IMR-90 (cell line): ENCODE data around the gene PTPN4. TPM values are rescaled to one million over a fixed set of nuclear protein-coding genes. Genes with fewer than 3 reads are reported as not detected.

ENCODE experiments used
- ATAC-seq: fragments of 200-7000 bp; cut with Tn5 transposase; 2 replicates; pipeline ENCODE4 v1.9.1; 2020; ENCODE audit warnings: low read depth, mild to moderate bottlenecking, moderate library complexity
- BruUV-seq: library from RNA; stranded (reverse); fragments of 400-500 nt; replicated peaks from 2 replicates; lab custom pipeline; 2021; lab: Mats Ljungman, UMichigan
- CTCF ChIA-PET: fragments of 300-600 bp; formaldehyde crosslinking; extraction: SDS; loops from one replicate; lab custom pipeline; 2021; ENCODE audit warnings: antibody characterized with exemption; lab: Yijun Ruan, JAX
- POLR2A ChIA-PET: fragments of 300-600 bp; sonication (Branson Sonifier 250); formaldehyde crosslinking; loops from one replicate; lab custom pipeline; 2022; ENCODE audit warnings: antibody characterized with exemption; ENCODE audit not compliant: unreplicated experiment; lab: Charles Lee
- DNase-seq: peaks from one replicate; pipeline ENCODE4 v3.0.0; 2013
- H2AFZ ChIP-seq: replicated peaks from 2 replicates; pipeline ENCODE3; 2013; ENCODE audit warnings: low read length, mild to moderate bottlenecking; ENCODE audit not compliant: poor library complexity
- H2AK5ac ChIP-seq: 2 replicates; pipeline ENCODE4 v1.6.1; 2013; ENCODE audit warnings: low read depth, low read length, inconsistent platforms
- H2AK9ac ChIP-seq: replicated peaks from 2 replicates; pipeline ENCODE3; 2013; ENCODE audit warnings: mild to moderate bottlenecking, low read depth, low read length, moderate library complexity; ENCODE audit not compliant: poor library complexity
- H2BK120ac ChIP-seq: 2 replicates; pipeline ENCODE4 v1.6.1; 2013; ENCODE audit warnings: low read depth, low read length, inconsistent platforms
- H2BK15ac ChIP-seq: 3 replicates; pipeline ENCODE4 v1.6.1; 2013; ENCODE audit warnings: low read depth, low read length, inconsistent platforms
- H2BK20ac ChIP-seq: 2 replicates; pipeline ENCODE4 v1.6.1; 2013; ENCODE audit warnings: low read depth, mild to moderate bottlenecking, inconsistent platforms, low read length, moderate library complexity
- H2BK5ac ChIP-seq: 2 replicates; pipeline ENCODE4 v1.6.1; 2013; ENCODE audit warnings: mild to moderate bottlenecking, low read depth, low read length, inconsistent platforms; ENCODE audit not compliant: poor library complexity, severe bottlenecking
- H3K14ac ChIP-seq: replicated peaks from 2 replicates; pipeline ENCODE4 v1.6.1; 2013; ENCODE audit warnings: low read depth, low read length, inconsistent platforms
- H3K18ac ChIP-seq: 2 replicates; pipeline ENCODE4 v1.6.1; 2013; ENCODE audit warnings: low read depth, low read length, control low read depth
- H3K23ac ChIP-seq: 2 replicates; pipeline ENCODE4 v1.6.1; 2013; ENCODE audit warnings: low read depth, low read length, inconsistent platforms
- H3K27ac ChIP-seq: 2 replicates; pipeline ENCODE4 v1.5.1; 2013; ENCODE audit warnings: mild to moderate bottlenecking, control low read depth, low read length; ENCODE audit not compliant: insufficient read depth
- H3K27me3 ChIP-seq: 2 replicates; pipeline ENCODE4 v1.6.1; 2013; ENCODE audit warnings: low read length; ENCODE audit not compliant: control insufficient read depth, insufficient read depth
- H3K36me3 ChIP-seq: 2 replicates; pipeline ENCODE4 v1.6.1; 2013; ENCODE audit warnings: low read length, mixed read lengths; ENCODE audit not compliant: control insufficient read depth, insufficient read depth
- H3K4ac ChIP-seq: 2 replicates; pipeline ENCODE4 v1.6.1; 2013; ENCODE audit warnings: low read depth, low read length, inconsistent platforms
- H3K4me1 ChIP-seq: 2 replicates; pipeline ENCODE4 v1.6.1; 2013; ENCODE audit warnings: low read length, mixed read lengths; ENCODE audit not compliant: control insufficient read depth, insufficient read depth
- H3K4me2 ChIP-seq: 2 replicates; pipeline ENCODE4 v1.6.1; 2013; ENCODE audit warnings: low read depth, mild to moderate bottlenecking, control low read depth, low read length, moderate library complexity
- H3K4me3 ChIP-seq: 2 replicates; pipeline ENCODE4 v1.5.1; 2013; ENCODE audit warnings: low read depth, mild to moderate bottlenecking, control low read depth, low read length, moderate library complexity; ENCODE audit not compliant: insufficient read depth
- H3K56ac ChIP-seq: 2 replicates; pipeline ENCODE4 v1.6.1; 2013; ENCODE audit warnings: low read length, inconsistent platforms; ENCODE audit not compliant: insufficient read depth; ENCODE audit errors: extremely low read depth
- H3K79me1 ChIP-seq, 2 experiments: 2 replicates each; pipeline ENCODE4 v1.6.1; 2013; ENCODE audit warnings: low read length in 2 of 2, inconsistent platforms in 1 of 2, low read depth in 1 of 2
- H3K9ac ChIP-seq: 2 replicates; pipeline ENCODE4 v1.6.1; 2013; ENCODE audit warnings: low read depth, low read length, control low read depth
- H3K9me1 ChIP-seq: 2 replicates; pipeline ENCODE4 v1.6.1; 2013; ENCODE audit warnings: low read length, inconsistent platforms; ENCODE audit not compliant: insufficient read depth
- H3K9me3 ChIP-seq: 2 replicates; pipeline ENCODE4 v1.6.1; 2013; ENCODE audit warnings: low read length; ENCODE audit not compliant: control insufficient read depth, insufficient read depth
- H4K20me1 ChIP-seq: 2 replicates; pipeline ENCODE4 v1.6.1; 2013; ENCODE audit warnings: low read length, inconsistent platforms; ENCODE audit not compliant: insufficient read depth
- H4K5ac ChIP-seq: 2 replicates; pipeline ENCODE4 v1.6.1; 2013; ENCODE audit warnings: mild to moderate bottlenecking, low read depth, low read length, control low read depth
- H4K8ac ChIP-seq, 2 experiments: 2 replicates each; pipeline ENCODE4 v1.6.1; 2013; ENCODE audit warnings: low read depth in 2 of 2, low read length in 2 of 2, control low read depth in 1 of 2, inconsistent platforms in 1 of 2
- H4K91ac ChIP-seq: 2 replicates; pipeline ENCODE4 v1.6.1; 2013; ENCODE audit warnings: low read depth, low read length, inconsistent platforms; ENCODE audit not compliant: insufficient read depth
- MAZ ChIP-seq: IDR thresholded peaks from 2 replicates; pipeline ENCODE4 v1.6.1; 2012; ENCODE audit warnings: low read depth, mild to moderate bottlenecking, low read length, improper control_type of control experiment, moderate library complexity, borderline replicate concordance
- POLR2A ChIP-seq: IDR thresholded peaks from 2 replicates; pipeline ENCODE4 v1.6.1; 2012; ENCODE audit warnings: mild to moderate bottlenecking, low read depth, low read length
- RAD21 ChIP-seq: IDR thresholded peaks from 2 replicates; pipeline ENCODE4 v1.6.1; 2012; ENCODE audit warnings: low read length, improper control_type of control experiment
- RCOR1 ChIP-seq: IDR thresholded peaks from 2 replicates; pipeline ENCODE4 v1.6.1; 2012; ENCODE audit warnings: mild to moderate bottlenecking, low read length, improper control_type of control experiment; ENCODE audit not compliant: insufficient replicate concordance
- RFX5 ChIP-seq: IDR thresholded peaks from 2 replicates; pipeline ENCODE4 v1.8.0; 2012; ENCODE audit warnings: low read depth, mild to moderate bottlenecking, low read length, moderate library complexity
- SMC3 ChIP-seq: fragments of 150-350 bp; IDR thresholded peaks from 2 replicates; pipeline ENCODE4 v1.6.1; 2016; ENCODE audit warnings: low read depth, mild to moderate bottlenecking, antibody characterized with exemption, low read length, moderate library complexity
- WGBS, 2 experiments: methylation state at CpG; one replicate each; pipeline versions ENCODE4 v1.1.5 to v1.1.7; 2013; ENCODE audit warnings: missing lambda C conversion rate in 2 of 2; ENCODE audit not compliant: insufficient read length in 1 of 2; ENCODE audit errors: extremely low coverage in 2 of 2; 5-methylcytosine and 5-hydroxymethylcytosine counted together
- dilution Hi-C: fragments of 300-500 bp; cut with HindIII; formaldehyde crosslinking; loops from one replicate; pipeline ENCODE4 v1.14.3; 2018; ENCODE audit warnings: low sequenced_read_pairs; ENCODE audit not compliant: unreplicated experiment
- in situ Hi-C: fragments of 300-500 bp; cut with MboI; formaldehyde crosslinking; loops from 3 replicates; pipeline ENCODE4 v1.14.3; 2019; ENCODE audit warnings: low sequenced_read_pairs, inconsistent platforms, mixed read lengths
- intact Hi-C: fragments of 100-400 bp; cut with micrococcal nuclease; formaldehyde crosslinking; loops from 2 replicates; pipeline ENCODE4 v1.10.0; 2022
- polyA plus RNA-seq, 3 experiments: library from polyadenylated mRNA; depleted of rRNA; stranded (reverse); fragments of >200 nt; gene quantifications; 2 replicates each; pipeline ENCODE4 v1.2.3, GENCODE V29; 2012; ENCODE audit warnings: low replicate concordance in 1 of 3
- total RNA-seq: library from RNA; depleted of rRNA; stranded (reverse); fragments of >200 nt; gene quantifications from 2 replicates; pipeline ENCODE4 v1.2.3, GENCODE V29; 2012
- TF ChIP-seq, protein P1 (sequence below): fragments of 150-350 bp; IDR thresholded peaks from 2 replicates; pipeline ENCODE4 v1.6.1; 2017; ENCODE audit warnings: mild to moderate bottlenecking, antibody characterized with exemption, low read length, low read depth
- TF ChIP-seq, protein P2 (sequence below): conservative IDR thresholded peaks from 2 replicates; pipeline ENCODE4 v1.5.1; 2012; ENCODE audit warnings: mild to moderate bottlenecking, low read depth, low read length, improper control_type of control experiment

The PTPN4 gene
- total and polyA plus RNA-seq, 2 of the 4 experiments (the other 2 are of a cell fraction) = 2.9 to 19.2 TPM

DNA sequence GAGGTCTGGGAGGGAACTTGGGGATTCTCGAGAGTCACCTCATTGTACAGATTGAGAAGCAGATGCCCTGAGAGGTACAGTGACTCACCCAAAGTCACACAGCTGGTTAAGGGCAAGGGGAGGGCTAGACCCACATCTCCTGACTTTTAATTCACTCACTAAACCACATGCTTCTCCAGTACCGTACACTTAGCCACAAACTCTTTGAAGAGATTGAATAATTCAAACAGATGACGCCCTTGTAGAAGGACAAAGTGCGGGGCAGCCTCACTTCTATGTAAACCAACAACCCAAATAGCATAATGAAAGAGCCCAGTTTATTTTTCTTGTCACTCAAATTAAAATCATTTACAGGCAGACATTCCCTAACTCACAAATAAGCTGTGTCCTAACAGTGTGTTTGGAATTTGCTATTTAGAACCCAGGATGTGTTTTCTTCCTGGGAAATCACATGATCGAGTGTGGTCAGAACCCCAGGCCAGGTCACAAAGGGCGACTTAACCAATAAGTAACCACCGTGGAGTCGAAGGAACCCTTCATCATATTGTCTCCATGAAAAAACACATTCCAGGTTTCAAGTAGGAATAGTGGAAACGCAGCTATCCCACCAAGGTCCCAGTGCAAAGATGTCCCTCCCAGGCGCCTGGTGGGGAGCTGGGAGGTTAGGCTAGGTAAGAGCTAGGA lies 35.8 kb upstream of the PTPN4 start:
- CTCF ChIA-PET = interaction anchor here (0.9 kb wide), 1 partner anchor 22 kb away, joined by 3 read pairs; no protein-coding TSS in a partner anchor
- dilution Hi-C loops = no loop called here

More for the DNA sequence above, 35.8 kb upstream of the PTPN4 start:
- no peak overlapping the region for H3K4me3 ChIP-seq
- no peak overlapping the region for H2BK20ac ChIP-seq
- ATAC-seq (no peak), DNase-seq (no peak)
- no TSS peak for BruUV-seq
- H3K36me3 ChIP-seq = no peaks in the 10 kb centered on the region
- H4K8ac ChIP-seq = no peak overlapping the region
- no peak overlapping the region for H2AK9ac ChIP-seq
- H3K79me1 ChIP-seq = no peaks in the 10 kb centered on the region
- no peak overlapping the region for H3K4me2 ChIP-seq
- H3K18ac ChIP-seq = no peak overlapping the region
- no CpG with 5 or more reads among the region's 10 CpGs for WGBS, 2 experiments
- peaks cover 23% of the 10 kb centered on the region for H3K27me3 ChIP-seq
- no peak overlapping the region for H2BK5ac ChIP-seq
- POLR2A ChIA-PET = no interaction called here
- H2BK15ac ChIP-seq = no peak overlapping the region
- in situ Hi-C loops = no loop called here
- no peak overlapping the region for H3K56ac ChIP-seq
- H2BK120ac ChIP-seq = no peak overlapping the region
- no peaks in the 10 kb centered on the region for H3K9me1 ChIP-seq
- H3K27ac ChIP-seq = no peak overlapping the region
- no peak overlapping the region for H3K23ac ChIP-seq
- H4K20me1 ChIP-seq = no peaks in the 10 kb centered on the region
- H2AK5ac ChIP-seq = no peak overlapping the region
- no peaks in the 10 kb centered on the region for H3K4me1 ChIP-seq
- H4K91ac ChIP-seq = no peak overlapping the region
- intact Hi-C loops = no loop called here
- no peak overlapping the region for H3K9ac ChIP-seq
- no peak for TF ChIP-seq RFX5
- no peak for TF ChIP-seq RCOR1
- TF ChIP-seq, protein P1, sequence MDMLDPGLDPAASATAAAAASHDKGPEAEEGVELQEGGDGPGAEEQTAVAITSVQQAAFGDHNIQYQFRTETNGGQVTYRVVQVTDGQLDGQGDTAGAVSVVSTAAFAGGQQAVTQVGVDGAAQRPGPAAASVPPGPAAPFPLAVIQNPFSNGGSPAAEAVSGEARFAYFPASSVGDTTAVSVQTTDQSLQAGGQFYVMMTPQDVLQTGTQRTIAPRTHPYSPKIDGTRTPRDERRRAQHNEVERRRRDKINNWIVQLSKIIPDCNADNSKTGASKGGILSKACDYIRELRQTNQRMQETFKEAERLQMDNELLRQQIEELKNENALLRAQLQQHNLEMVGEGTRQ = no peak
- TF ChIP-seq, protein P2, sequence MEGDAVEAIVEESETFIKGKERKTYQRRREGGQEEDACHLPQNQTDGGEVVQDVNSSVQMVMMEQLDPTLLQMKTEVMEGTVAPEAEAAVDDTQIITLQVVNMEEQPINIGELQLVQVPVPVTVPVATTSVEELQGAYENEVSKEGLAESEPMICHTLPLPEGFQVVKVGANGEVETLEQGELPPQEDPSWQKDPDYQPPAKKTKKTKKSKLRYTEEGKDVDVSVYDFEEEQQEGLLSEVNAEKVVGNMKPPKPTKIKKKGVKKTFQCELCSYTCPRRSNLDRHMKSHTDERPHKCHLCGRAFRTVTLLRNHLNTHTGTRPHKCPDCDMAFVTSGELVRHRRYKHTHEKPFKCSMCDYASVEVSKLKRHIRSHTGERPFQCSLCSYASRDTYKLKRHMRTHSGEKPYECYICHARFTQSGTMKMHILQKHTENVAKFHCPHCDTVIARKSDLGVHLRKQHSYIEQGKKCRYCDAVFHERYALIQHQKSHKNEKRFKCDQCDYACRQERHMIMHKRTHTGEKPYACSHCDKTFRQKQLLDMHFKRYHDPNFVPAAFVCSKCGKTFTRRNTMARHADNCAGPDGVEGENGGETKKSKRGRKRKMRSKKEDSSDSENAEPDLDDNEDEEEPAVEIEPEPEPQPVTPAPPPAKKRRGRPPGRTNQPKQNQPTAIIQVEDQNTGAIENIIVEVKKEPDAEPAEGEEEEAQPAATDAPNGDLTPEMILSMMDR = no peak
- TF ChIP-seq MAZ = no peak
- no peak for TF ChIP-seq RAD21
- TF ChIP-seq POLR2A = no peak
- TF ChIP-seq SMC3 = no peak
- peaks cover 4% of the 10 kb centered on the region for H3K9me3 ChIP-seq
- no peak overlapping the region for H4K5ac ChIP-seq
- H3K14ac ChIP-seq = no peak overlapping the region
- H3K4ac ChIP-seq = no peak overlapping the region
- H2AFZ ChIP-seq = no peak overlapping the region
